SU-DHL-6 (cell line): Measurements from ENCODE around the gene LRRC63.

Source experiments
- H2AFZ ChIP-seq: fragments of 200-600 bp; sonication (generic); 2 replicates; pipeline ENCODE4 v1.6.1; 2014; ENCODE audit warnings: low read depth, mild to moderate bottlenecking, moderate library complexity, mixed read lengths, antibody characterized with exemption, low read length; ENCODE audit not compliant: severe bottlenecking
- H3F3A ChIP-seq: fragments of 200-600 bp; shearing (Covaris generic); 2 replicates; pipeline ENCODE4 v1.6.0; 2016; ENCODE audit warnings: antibody characterized with exemption, mild to moderate bottlenecking; ENCODE audit not compliant: insufficient read depth
- H3K27ac ChIP-seq: fragments of 200-600 bp; sonication (generic); 2 replicates; pipeline ENCODE4 v1.5.1; 2016; ENCODE audit warnings: low read depth, mild to moderate bottlenecking, low read length, moderate library complexity, mixed read lengths
- H3K27me3 ChIP-seq: fragments of 200-600 bp; sonication (generic), shearing (Covaris generic); 2 replicates; pipeline ENCODE4 v1.6.0; 2014; ENCODE audit warnings: mild to moderate bottlenecking, low read length
- H3K36me3 ChIP-seq: fragments of 200-600 bp; sonication (generic); 2 replicates; pipeline ENCODE4 v1.6.1; 2014; ENCODE audit warnings: mild to moderate bottlenecking, low read length, mixed read lengths
- H3K4me2 ChIP-seq: fragments of 300-600, 200-600 bp; shearing (Covaris generic), sonication (generic); 2 replicates; pipeline ENCODE4 v1.6.0; 2014; ENCODE audit warnings: low read length, low read depth, mild to moderate bottlenecking; ENCODE audit not compliant: poor library complexity, severe bottlenecking
- H3K4me3 ChIP-seq: fragments of 200-600 bp; sonication (generic); 2 replicates; pipeline ENCODE4 v1.5.1; 2014; ENCODE audit warnings: antibody characterized with exemption, low read length, mild to moderate bottlenecking, mixed read lengths; ENCODE audit not compliant: insufficient read depth, poor library complexity, severe bottlenecking
- H3K79me2 ChIP-seq: fragments of 200-600 bp; sonication (generic); 2 replicates; pipeline ENCODE4 v1.6.1; 2014; ENCODE audit warnings: mild to moderate bottlenecking, low read length, moderate library complexity; ENCODE audit not compliant: insufficient read depth
- H3K9ac ChIP-seq: fragments of 200-600 bp; sonication (generic); 2 replicates; pipeline ENCODE4 v1.7.0; 2014; ENCODE audit warnings: mild to moderate bottlenecking, low read length
- H3K9me2 ChIP-seq: fragments of 200-600 bp; sonication (generic); replicated peaks from 2 replicates; pipeline ENCODE4 v1.6.1; 2014; ENCODE audit warnings: low read length; ENCODE audit not compliant: insufficient read depth
- H3K9me3 ChIP-seq: fragments of 200-600 bp; sonication (generic); 2 replicates; pipeline ENCODE4 v1.6.1; 2014; ENCODE audit warnings: low read length, mixed read lengths; ENCODE audit not compliant: insufficient read depth
- H4K20me1 ChIP-seq: fragments of 200-600 bp; sonication (generic); 2 replicates; pipeline ENCODE4 v1.6.1; 2014; ENCODE audit warnings: low read depth, mild to moderate bottlenecking, antibody characterized with exemption, low read length, moderate library complexity, mixed read lengths
- EZH2phosphoT487 ChIP-seq: fragments of 200-600 bp; sonication (generic), shearing (Covaris generic); conservative IDR thresholded peaks from 2 replicates; pipeline ENCODE4 v1.6.1; 2018; ENCODE audit warnings: mild to moderate bottlenecking, antibody characterized with exemption, low read length, moderate library complexity, mixed read lengths
- TF ChIP-seq, protein P1 (sequence below): fragments of 200-600 bp; sonication (generic); IDR thresholded peaks from one replicate; pipeline ENCODE4 v1.5.1; 2017; ENCODE audit warnings: antibody characterized with exemption, mild to moderate bottlenecking, low read length, moderate library complexity; ENCODE audit not compliant: insufficient read depth, poor library complexity, severe bottlenecking

The LRRC63 gene

DNA sequence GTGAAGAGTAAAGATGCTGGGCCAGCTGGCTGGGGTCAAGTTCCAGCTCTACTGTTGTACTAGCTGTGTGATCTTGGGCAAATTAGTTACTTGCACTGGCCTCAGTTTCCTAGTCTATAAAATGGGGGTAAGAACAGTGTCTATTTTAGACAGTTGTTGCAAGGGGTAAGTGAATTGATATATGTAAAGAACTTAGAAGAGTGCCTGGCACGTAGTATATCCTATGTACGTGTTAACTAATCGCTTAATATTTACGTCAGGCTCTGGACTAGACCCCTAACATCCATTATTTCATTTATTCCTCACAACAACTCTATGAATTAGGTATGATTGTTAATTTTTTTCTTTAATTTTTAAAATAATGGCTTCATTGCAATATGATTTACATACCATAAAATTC, 26.1 kb upstream of the LRRC63 start:
- TF ChIP-seq, protein P1, sequence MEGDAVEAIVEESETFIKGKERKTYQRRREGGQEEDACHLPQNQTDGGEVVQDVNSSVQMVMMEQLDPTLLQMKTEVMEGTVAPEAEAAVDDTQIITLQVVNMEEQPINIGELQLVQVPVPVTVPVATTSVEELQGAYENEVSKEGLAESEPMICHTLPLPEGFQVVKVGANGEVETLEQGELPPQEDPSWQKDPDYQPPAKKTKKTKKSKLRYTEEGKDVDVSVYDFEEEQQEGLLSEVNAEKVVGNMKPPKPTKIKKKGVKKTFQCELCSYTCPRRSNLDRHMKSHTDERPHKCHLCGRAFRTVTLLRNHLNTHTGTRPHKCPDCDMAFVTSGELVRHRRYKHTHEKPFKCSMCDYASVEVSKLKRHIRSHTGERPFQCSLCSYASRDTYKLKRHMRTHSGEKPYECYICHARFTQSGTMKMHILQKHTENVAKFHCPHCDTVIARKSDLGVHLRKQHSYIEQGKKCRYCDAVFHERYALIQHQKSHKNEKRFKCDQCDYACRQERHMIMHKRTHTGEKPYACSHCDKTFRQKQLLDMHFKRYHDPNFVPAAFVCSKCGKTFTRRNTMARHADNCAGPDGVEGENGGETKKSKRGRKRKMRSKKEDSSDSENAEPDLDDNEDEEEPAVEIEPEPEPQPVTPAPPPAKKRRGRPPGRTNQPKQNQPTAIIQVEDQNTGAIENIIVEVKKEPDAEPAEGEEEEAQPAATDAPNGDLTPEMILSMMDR = no peak
- TF ChIP-seq EZH2phosphoT487 = no peak
- no peaks in the 10 kb centered on the region for H3K27me3 ChIP-seq
- peaks cover 7% of the 10 kb centered on the region for H3K36me3 ChIP-seq
- peaks cover 37% of the 10 kb centered on the region for H3F3A ChIP-seq
- H3K27ac ChIP-seq = no peak overlapping the region
- no peak overlapping the region for H2AFZ ChIP-seq
- no peak overlapping the region for H3K4me3 ChIP-seq
- no peak overlapping the region for H3K4me2 ChIP-seq
- H3K9ac ChIP-seq = no peak overlapping the region
- peaks cover 23% of the 10 kb centered on the region for H3K79me2 ChIP-seq
- H3K9me2 ChIP-seq = no peaks in the 10 kb centered on the region
- H3K9me3 ChIP-seq = no peaks in the 10 kb centered on the region
- 0 out of 2 replicates have a peak, but pooled peaks cover 4% of the 10 kb centered on the region for H4K20me1 ChIP-seq

- Histone ChIP-seq H2AFZ (no peak overlapping the region), H3K4me3 (no peak overlapping the region), H3F3A (no peaks in the 10 kb centered on the region), H3K79me2 (no peaks in the 10 kb centered on the region), H3K27ac (no peak overlapping the region), H3K9ac (no peak overlapping the region), H4K20me1 (no peaks in the 10 kb centered on the region), H3K27me3 (no peaks in the 10 kb centered on the region), H3K36me3 (no peaks in the 10 kb centered on the region), H3K9me3 (no peaks in the 10 kb centered on the region), H3K4me2 (no peak overlapping the region), H3K9me2 (no peaks in the 10 kb centered on the region)
- TF ChIP-seq, protein P1 = no peak
- TF ChIP-seq EZH2phosphoT487 = no peak
These were observed 19.3 kb upstream of the LRRC63 start for GRCh38 chr13:46192412-46192811.

DNA sequence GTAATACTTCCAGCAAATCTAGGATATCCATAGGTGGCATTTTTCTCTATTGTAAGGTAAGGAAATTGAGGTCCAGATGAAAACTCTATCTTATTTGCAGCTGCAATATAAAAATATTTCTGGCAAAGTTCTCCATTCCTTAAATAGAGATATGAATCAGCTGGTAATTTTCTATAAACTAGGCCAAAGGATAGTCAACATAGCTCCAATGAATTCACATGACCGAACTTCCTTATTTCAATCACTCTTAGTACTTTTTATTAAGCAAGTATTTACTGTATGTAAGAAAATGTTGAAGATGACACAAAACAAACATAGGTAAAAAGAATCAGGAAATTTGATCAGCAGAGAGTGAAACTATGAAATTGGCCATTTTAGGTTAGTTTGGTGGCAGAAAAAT, 16.7 kb upstream of the LRRC63 start:
- Histone ChIP-seq H3K4me3 (no peak overlapping the region), H3K27me3 (no peaks in the 10 kb centered on the region), H3K9me2 (no peaks in the 10 kb centered on the region), H3F3A (no peaks in the 10 kb centered on the region), H3K36me3 (no peaks in the 10 kb centered on the region), H3K4me2 (no peak overlapping the region), H3K9me3 (no peaks in the 10 kb centered on the region), H2AFZ (no peak overlapping the region), H3K27ac (no peak overlapping the region), H3K79me2 (no peaks in the 10 kb centered on the region), H3K9ac (no peak overlapping the region), H4K20me1 (no peaks in the 10 kb centered on the region)
- TF ChIP-seq, protein P1 = no peak
- no peak for TF ChIP-seq EZH2phosphoT487
